Coronary artery (tissue), 2 donors: ENCODE data around the gene STT3B.

Experiments used
- DNase-seq: peaks from one replicate; pipeline ENCODE4 v3.0.0-alpha.2; 2017; ENCODE audit warnings: low spot score
- H3K27ac ChIP-seq, 2 donors: fragments of 200-600 bp; sonication (generic); one replicate each; pipeline ENCODE4 v1.5.1; 2016 to 2019
- H3K4me3 ChIP-seq: fragments of 200-600 bp; sonication (generic); 2 replicates; pipeline ENCODE4 v1.5.1; 2016; ENCODE audit warnings: mild to moderate bottlenecking, moderate library complexity
- TF ChIP-seq, protein P1 (sequence below): fragments of 200-600 bp; sonication (generic); IDR thresholded peaks from one replicate; pipeline ENCODE4 v1.5.1; 2019; ENCODE audit warnings: antibody characterized with exemption

The STT3B gene

DNA sequence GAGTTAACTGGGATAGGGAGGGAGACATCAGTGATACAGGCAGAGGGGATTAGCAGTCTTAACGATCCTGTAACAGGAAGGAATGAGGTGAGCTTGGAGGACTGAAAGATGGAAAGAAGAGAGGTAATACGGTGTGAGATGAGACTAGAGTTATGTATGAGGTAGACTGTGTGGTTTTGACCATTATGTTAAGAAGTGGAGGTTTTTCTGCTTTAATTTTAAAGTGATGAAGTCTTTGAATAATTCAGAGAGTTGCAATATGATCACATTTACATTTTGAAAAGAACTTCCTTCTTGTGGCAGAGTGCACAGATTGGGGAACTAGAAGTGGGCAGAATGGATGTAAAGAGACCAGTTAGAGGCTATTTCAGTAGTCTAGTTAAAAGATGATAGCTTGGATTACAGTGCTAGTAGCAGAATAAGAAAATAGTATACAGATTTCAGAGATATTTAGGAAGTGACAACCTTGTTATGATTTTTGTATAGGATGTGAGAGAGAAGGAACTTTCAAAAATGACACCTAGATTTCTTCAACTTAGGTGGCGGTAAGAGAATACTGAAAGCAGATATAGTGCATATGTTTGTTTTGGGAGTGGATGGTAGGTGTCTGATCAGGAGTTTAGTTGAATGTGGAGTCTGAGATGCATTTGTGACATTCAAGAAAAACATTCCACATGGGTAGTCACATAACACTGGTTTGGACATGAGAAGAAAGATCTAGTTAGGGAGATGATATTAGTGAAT lies 40.5 kb downstream of the STT3B start:
- no peak for DNase-seq
- no peak overlapping the region for H3K27ac ChIP-seq
- no peak overlapping the region for H3K4me3 ChIP-seq
- TF ChIP-seq, protein P1, sequence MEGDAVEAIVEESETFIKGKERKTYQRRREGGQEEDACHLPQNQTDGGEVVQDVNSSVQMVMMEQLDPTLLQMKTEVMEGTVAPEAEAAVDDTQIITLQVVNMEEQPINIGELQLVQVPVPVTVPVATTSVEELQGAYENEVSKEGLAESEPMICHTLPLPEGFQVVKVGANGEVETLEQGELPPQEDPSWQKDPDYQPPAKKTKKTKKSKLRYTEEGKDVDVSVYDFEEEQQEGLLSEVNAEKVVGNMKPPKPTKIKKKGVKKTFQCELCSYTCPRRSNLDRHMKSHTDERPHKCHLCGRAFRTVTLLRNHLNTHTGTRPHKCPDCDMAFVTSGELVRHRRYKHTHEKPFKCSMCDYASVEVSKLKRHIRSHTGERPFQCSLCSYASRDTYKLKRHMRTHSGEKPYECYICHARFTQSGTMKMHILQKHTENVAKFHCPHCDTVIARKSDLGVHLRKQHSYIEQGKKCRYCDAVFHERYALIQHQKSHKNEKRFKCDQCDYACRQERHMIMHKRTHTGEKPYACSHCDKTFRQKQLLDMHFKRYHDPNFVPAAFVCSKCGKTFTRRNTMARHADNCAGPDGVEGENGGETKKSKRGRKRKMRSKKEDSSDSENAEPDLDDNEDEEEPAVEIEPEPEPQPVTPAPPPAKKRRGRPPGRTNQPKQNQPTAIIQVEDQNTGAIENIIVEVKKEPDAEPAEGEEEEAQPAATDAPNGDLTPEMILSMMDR = no peak

DNA sequence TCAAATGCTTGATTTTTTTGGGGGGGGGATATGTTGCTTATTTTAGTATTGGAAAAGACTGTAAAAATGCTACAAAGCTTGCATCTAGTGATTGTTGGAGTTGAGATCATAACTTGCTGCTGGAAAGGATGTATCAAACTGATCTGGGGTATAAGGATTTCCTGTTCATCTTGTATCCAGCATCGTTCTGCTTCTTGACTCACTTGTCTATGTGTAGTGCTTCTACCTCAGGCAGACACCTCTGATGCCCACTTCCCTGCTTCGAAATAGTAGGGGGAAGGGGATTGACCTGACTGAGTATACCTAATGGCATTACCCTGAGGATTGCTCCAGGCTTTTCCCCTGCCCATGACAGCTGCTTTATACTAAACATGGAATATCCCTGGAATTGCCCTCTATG lies 42.7 kb downstream of the STT3B start:
- DNase-seq = no peak
- H3K4me3 ChIP-seq = no peak overlapping the region
- H3K27ac ChIP-seq = no peak overlapping the region
- TF ChIP-seq, protein P1 = no peak

DNA sequence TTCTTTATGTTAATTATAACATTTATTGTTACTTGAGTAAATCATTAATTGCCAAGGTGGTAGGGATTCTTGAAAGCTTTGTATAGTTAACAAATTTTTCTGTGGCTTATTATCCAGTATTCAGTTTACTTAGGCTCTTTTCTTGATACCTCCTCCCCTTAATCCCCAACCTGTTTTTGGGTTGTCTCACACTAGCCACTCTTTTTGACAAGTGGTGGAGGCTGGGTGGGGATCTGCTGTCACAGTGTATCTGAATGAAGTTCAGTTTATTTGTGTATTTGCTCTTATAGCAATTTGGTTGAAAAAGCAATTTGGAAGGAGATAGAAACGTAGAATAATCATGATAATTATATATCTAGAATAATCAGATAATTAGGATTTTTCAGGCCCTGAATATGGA lies 43.8 kb downstream of the STT3B start:
- TF ChIP-seq, protein P1 = no peak
- no peak overlapping the region for H3K27ac ChIP-seq
- no peak for DNase-seq
- H3K4me3 ChIP-seq = no peak overlapping the region

DNA sequence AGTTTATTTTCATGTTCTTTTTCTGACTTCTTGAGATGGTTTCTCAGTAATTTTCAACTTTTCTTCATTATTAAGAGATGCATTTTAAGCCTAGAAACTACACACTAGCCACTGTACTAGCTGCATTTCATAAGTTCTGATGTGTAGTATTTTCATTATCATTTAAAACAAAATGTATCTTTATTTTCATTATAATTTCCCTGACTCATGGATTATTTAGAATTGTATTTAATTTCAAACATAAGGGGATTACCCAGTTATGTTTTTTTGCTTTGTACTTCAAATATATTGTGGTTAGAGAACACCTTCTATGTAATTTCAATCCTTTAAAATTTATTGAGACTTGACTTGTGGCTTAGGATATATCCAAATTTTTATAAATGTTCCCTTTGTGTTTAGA lies 44.5 kb downstream of the STT3B start:
- H3K4me3 ChIP-seq = no peak overlapping the region

DNA sequence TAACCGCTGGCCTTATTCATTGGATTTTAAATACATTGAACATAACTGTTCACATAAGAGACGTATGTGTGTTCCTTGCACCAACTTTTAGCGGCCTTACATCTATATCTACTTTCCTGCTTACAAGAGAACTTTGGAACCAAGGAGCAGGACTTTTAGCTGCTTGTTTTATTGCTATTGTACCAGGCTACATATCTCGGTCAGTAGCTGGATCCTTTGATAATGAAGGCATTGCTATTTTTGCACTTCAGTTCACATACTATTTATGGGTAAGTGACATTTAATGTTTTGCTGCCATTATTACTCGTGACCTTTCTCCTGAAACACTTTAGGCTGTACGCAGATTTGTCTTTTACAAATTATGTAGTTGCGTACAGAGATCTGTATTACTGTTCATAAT lies 47.1 kb downstream of the STT3B start:
- DNase-seq = no peak
- TF ChIP-seq, protein P1 = no peak
- Histone ChIP-seq H3K27ac (no peak overlapping the region), H3K4me3 (no peak overlapping the region)

More for the DNA sequence above, 44.5 kb downstream of the STT3B start:
- TF ChIP-seq, protein P1 = no peak
- no peak overlapping the region for H3K27ac ChIP-seq
- DNase-seq = no peak

DNA sequence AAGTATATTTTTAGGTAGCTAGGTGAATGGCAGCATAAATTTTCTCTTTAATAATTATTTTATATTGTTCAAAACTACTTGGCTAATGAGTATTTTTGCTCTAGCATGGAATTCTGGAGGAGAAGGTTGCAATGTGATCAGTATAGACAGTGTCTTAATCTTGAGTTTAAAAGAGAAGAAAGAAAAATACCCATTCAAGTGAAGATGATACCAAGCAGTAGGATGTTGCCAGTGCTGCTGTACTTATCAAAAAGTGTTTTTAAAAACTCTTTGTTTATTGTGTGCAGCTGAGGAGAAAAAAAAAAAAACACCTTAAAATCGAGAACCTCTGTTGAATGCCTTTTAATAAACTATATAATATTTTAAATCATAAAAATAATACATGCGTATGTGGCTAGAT lies 47.9 kb downstream of the STT3B start:
- TF ChIP-seq, protein P1 = no peak
- DNase-seq = no peak
- no peak overlapping the region for H3K4me3 ChIP-seq
- no peak overlapping the region for H3K27ac ChIP-seq

DNA sequence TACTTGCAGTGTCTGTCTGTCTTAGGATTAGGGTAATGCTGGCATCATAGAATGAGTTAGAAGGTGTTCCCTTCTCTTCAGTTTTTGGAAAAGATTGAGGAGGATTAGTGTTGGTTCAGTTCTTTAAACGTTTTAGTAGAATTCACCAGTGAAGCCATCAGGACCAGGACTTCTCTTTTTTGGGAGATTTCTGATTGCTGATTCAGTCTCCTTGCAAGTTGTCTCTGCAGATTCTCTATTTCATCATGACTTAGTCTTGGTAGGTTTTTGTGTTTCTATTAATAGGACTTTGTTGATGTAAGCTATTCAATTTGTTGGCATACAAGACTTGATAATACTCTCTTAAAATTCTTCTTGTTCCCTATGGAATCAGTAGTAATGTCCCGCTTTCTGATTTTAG lies 48.9 kb downstream of the STT3B start:
- Histone ChIP-seq H3K27ac (no peak overlapping the region), H3K4me3 (no peak overlapping the region)
- no peak for DNase-seq
- TF ChIP-seq, protein P1 = no peak
